MM.1S (cell line): ENCODE data around the gene FARP1.

Experiments used
- DNase-seq: peaks from one replicate; pipeline ENCODE4 v3.0.0-alpha.2; 2015
- H2AFZ ChIP-seq: fragments of 300-600 bp; sonication (generic); 2 replicates; pipeline ENCODE4 v1.6.0; 2016; ENCODE audit warnings: antibody characterized with exemption, low read length
- H3F3A ChIP-seq: fragments of 300-600 bp; sonication (generic); 2 replicates; pipeline ENCODE4 v1.6.1; 2016; ENCODE audit warnings: mild to moderate bottlenecking, antibody characterized with exemption, low read length, moderate library complexity, mixed read lengths; ENCODE audit not compliant: insufficient read depth
- H3K27ac ChIP-seq: fragments of 300-600 bp; sonication (generic); 2 replicates; pipeline ENCODE4 v1.5.1; 2016; ENCODE audit warnings: mild to moderate bottlenecking, low read length
- H3K27me3 ChIP-seq: fragments of 300-600 bp; sonication (generic); replicated peaks from 2 replicates; pipeline ENCODE4 v1.6.0; 2016; ENCODE audit warnings: low read length; ENCODE audit not compliant: insufficient read depth
- H3K36me3 ChIP-seq: fragments of 300-600 bp; sonication (generic); replicated peaks from 2 replicates; pipeline ENCODE4 v1.6.1; 2016; ENCODE audit warnings: mild to moderate bottlenecking, low read length, mixed read lengths; ENCODE audit not compliant: insufficient read depth
- H3K4me1 ChIP-seq: fragments of 300-600 bp; sonication (generic); 2 replicates; pipeline ENCODE4 v1.6.1; 2016; ENCODE audit warnings: low read length, mixed read lengths
- H3K4me2 ChIP-seq: fragments of 300-600 bp; sonication (generic); 2 replicates; pipeline ENCODE4 v1.6.0; 2016; ENCODE audit warnings: low read depth, low read length
- H3K4me3 ChIP-seq: fragments of 300-600 bp; sonication (generic); 2 replicates; pipeline ENCODE4 v1.5.1; 2016; ENCODE audit warnings: low read length, mixed read lengths
- H3K79me2 ChIP-seq: fragments of 300-600 bp; sonication (generic); 2 replicates; pipeline ENCODE4 v1.6.1; 2016; ENCODE audit warnings: mixed run types, low read length, mixed read lengths
- H3K9ac ChIP-seq: fragments of 300-600 bp; sonication (generic); 2 replicates; pipeline ENCODE4 v1.6.1; 2016; ENCODE audit warnings: low read length, mixed read lengths
- H3K9me2 ChIP-seq: fragments of 300-600 bp; sonication (generic); replicated peaks from 2 replicates; pipeline ENCODE4 v1.6.1; 2016; ENCODE audit warnings: mild to moderate bottlenecking, low read length, mixed read lengths; ENCODE audit not compliant: insufficient read depth
- H3K9me3 ChIP-seq: fragments of 300-600 bp; sonication (generic); replicated peaks from 2 replicates; pipeline ENCODE4 v1.6.1; 2016; ENCODE audit warnings: mild to moderate bottlenecking, low read length, mixed read lengths; ENCODE audit not compliant: insufficient read depth
- H4K20me1 ChIP-seq: fragments of 300-600 bp; sonication (generic); 2 replicates; pipeline ENCODE4 v1.6.1; 2016; ENCODE audit warnings: mild to moderate bottlenecking, low read length, moderate library complexity, mixed read lengths; ENCODE audit not compliant: insufficient read depth
- EZH2 ChIP-seq: fragments of 300-600 bp; sonication (generic); optimal IDR thresholded peaks from 2 replicates; pipeline ENCODE3; 2017; ENCODE audit warnings: low read depth, mild to moderate bottlenecking, antibody characterized with exemption, low read length, mixed read lengths
- EZH2phosphoT487 ChIP-seq: fragments of 300-600 bp; sonication (generic); IDR thresholded peaks from 2 replicates; pipeline ENCODE4 v1.6.1; 2018; ENCODE audit warnings: antibody characterized with exemption, low read length
- TF ChIP-seq, protein P1 (sequence below): fragments of 300-600 bp; sonication (generic); IDR thresholded peaks from 2 replicates; pipeline ENCODE4 v1.5.1; 2016; ENCODE audit warnings: antibody characterized with exemption, low read length, mixed read lengths

The FARP1 gene

GRCh38 chr13:98473135-98473787, 330.4 kb downstream of the FARP1 start:
- no peak for DNase-seq
- no peak overlapping the region for H3K27ac ChIP-seq
- no peak overlapping the region for H2AFZ ChIP-seq
- peaks cover 4% of the 10 kb centered on the region; the same call in 1 of the 2 replicates for H4K20me1 ChIP-seq
- no peak overlapping the region for H3K4me2 ChIP-seq
- peaks cover 86% of the 10 kb centered on the region for H3K79me2 ChIP-seq
- H3K4me3 ChIP-seq: no peak overlapping the region
- peaks cover 8% of the 10 kb centered on the region; the same call in 1 of the 2 replicates for H3F3A ChIP-seq
- no peaks in the 10 kb centered on the region for H3K9me2 ChIP-seq
- H3K9me3 ChIP-seq: no peaks in the 10 kb centered on the region
- no peak for TF ChIP-seq EZH2
- no peak for TF ChIP-seq EZH2phosphoT487
- TF ChIP-seq, protein P1, sequence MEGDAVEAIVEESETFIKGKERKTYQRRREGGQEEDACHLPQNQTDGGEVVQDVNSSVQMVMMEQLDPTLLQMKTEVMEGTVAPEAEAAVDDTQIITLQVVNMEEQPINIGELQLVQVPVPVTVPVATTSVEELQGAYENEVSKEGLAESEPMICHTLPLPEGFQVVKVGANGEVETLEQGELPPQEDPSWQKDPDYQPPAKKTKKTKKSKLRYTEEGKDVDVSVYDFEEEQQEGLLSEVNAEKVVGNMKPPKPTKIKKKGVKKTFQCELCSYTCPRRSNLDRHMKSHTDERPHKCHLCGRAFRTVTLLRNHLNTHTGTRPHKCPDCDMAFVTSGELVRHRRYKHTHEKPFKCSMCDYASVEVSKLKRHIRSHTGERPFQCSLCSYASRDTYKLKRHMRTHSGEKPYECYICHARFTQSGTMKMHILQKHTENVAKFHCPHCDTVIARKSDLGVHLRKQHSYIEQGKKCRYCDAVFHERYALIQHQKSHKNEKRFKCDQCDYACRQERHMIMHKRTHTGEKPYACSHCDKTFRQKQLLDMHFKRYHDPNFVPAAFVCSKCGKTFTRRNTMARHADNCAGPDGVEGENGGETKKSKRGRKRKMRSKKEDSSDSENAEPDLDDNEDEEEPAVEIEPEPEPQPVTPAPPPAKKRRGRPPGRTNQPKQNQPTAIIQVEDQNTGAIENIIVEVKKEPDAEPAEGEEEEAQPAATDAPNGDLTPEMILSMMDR: no peak
- no peaks in the 10 kb centered on the region for H3K27me3 ChIP-seq
- peaks cover 7% of the 10 kb centered on the region; the same call in 1 of the 2 replicates for H3K36me3 ChIP-seq
- no peak overlapping the region for H3K9ac ChIP-seq
- H3K4me1 ChIP-seq: peaks cover 22% of the 10 kb centered on the region

DNA sequence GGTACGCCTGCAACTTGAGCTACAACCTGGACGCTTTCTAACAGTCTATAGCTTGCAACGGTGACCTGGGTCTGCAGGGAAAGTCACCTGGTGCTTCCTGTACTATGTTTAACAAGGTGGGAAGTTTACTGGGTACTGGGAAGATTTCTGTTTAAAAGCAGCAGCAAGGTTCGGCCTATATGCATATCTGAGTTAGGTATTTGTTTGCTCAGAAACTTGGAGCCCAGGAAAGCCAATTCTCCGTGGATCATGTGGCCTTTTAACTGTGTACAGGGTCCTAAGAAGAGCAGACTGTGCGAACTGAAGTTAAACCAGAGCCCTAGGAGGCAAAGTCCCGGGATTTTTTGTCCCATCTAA, 330.9 kb downstream of the FARP1 start:
- Histone ChIP-seq H3F3A (peaks cover 8% of the 10 kb centered on the region; the same call in 1 of the 2 replicates), H3K9me3 (no peaks in the 10 kb centered on the region), H3K9ac (no peak overlapping the region), H3K4me2 (no peak overlapping the region), H3K27me3 (no peaks in the 10 kb centered on the region), H4K20me1 (peaks cover 4% of the 10 kb centered on the region; the same call in 1 of the 2 replicates), H2AFZ (no peak overlapping the region), H3K79me2 (peaks cover 86% of the 10 kb centered on the region), H3K27ac (no peak overlapping the region), H3K4me1 (peaks cover 24% of the 10 kb centered on the region), H3K36me3 (peaks cover 7% of the 10 kb centered on the region; the same call in 1 of the 2 replicates), H3K4me3 (no peak overlapping the region), H3K9me2 (no peaks in the 10 kb centered on the region)
- TF ChIP-seq EZH2phosphoT487: no peak
- no peak for TF ChIP-seq EZH2
- TF ChIP-seq, protein P1: no peak
- DNase-seq: no peak

GRCh38 chr13:98474292-98474691, 331.4 kb downstream of the FARP1 start:
- Histone ChIP-seq H2AFZ (no peak overlapping the region), H3K27ac (no peak overlapping the region), H3K4me3 (no peak overlapping the region), H3K9me3 (no peaks in the 10 kb centered on the region), H3K27me3 (no peaks in the 10 kb centered on the region), H3K4me2 (no peak overlapping the region), H3F3A (peaks cover 8% of the 10 kb centered on the region; the same call in 1 of the 2 replicates), H4K20me1 (peaks cover 4% of the 10 kb centered on the region; the same call in 1 of the 2 replicates), H3K36me3 (peaks cover 7% of the 10 kb centered on the region; the same call in 1 of the 2 replicates), H3K4me1 (peaks cover 24% of the 10 kb centered on the region), H3K79me2 (peaks cover 86% of the 10 kb centered on the region), H3K9me2 (no peaks in the 10 kb centered on the region), H3K9ac (no peak overlapping the region)
- TF ChIP-seq, protein P1: no peak
- TF ChIP-seq EZH2 (no peak), EZH2phosphoT487 (no peak)
- DNase-seq: no peak
